GM21576 (cell line): ENCODE measurements around the gene DCUN1D4.

Experiments
- ATAC-seq: cut with Tn5 transposase; IDR thresholded peaks from one replicate; pipeline ENCODE4 v1.9.1; 2021; ENCODE audit warnings: mild to moderate bottlenecking, moderate library complexity; ENCODE audit not compliant: unreplicated experiment

DCUN1D4 gene

GRCh38 chr4:51853027-51853682 lies 10.2 kb downstream of the DCUN1D4 start:
- no peak for ATAC-seq

- ATAC-seq = no peak
Observed at GRCh38 chr4:51855270-51855669, 12.3 kb downstream of the DCUN1D4 start.

DNA sequence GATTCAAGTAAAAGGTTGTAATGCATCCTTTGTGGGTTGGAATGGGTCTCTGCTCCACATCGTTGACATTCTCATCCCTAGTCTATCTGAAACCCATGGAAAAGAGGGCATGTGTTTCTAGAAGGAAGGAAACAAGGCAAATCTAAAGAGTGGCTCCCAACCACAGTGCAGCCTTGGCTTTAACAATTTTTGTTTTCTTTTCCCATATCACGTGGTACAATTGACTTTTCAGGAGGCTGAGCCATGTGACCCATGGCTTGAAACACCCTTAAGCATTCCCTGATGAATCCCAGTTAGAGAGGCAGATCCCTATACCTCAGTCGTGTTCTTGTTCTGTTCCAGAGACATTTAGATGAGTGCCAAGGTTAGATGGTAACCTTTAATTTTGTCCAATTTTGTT lies 12.8 kb downstream of the DCUN1D4 start:
- no peak for ATAC-seq

DNA sequence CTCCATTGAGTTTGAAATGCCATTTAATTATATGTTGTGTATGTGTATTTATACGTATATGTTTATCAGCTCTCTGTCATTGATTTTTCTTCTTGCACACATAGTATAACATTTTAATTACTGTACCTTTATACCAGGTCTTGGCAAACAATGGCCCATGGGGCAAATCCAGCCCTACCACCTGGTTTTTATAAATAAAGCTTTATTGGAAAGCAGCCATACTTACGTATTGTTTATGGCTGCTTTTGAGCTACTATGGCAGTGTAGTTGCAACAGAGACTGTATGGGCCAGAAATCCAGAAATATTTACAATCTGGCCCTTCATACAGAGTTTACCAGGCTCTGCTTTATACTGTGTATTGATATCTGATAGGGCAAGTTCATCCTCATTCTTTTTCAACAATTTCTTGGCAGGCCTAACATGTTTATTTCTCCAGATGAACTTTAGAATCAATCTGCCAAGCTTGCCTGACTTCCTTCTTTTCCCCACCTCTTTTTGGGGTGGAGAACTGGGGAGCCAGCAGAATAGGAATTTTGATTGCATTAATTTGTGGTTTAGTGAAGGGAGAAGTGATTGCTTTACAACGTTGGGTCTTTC lies 15.8 kb downstream of the DCUN1D4 start:
- no peak for ATAC-seq

GRCh38 chr4:51859476-51860031 lies 16.6 kb downstream of the DCUN1D4 start:
- no peak for ATAC-seq

DNA sequence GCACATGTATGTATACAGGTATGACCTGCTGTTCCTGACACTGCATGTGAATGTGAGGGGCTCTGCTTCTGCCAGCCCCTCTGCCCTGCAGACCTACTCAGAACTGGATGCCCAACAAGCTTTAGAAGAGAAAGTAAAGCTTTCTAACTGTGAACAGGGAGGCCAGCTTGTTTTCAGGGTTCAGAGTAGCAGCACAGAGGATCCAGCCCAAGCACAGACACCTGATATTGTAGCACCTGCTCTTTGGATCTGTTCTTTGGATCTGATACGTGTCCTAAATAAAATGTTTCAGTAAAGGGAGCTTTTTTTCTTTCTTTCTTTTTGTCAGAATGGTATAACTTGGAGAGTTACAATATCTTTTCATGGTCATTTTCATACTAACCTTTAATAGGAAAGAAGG lies 19.2 kb downstream of the DCUN1D4 start:
- no peak for ATAC-seq

DNA sequence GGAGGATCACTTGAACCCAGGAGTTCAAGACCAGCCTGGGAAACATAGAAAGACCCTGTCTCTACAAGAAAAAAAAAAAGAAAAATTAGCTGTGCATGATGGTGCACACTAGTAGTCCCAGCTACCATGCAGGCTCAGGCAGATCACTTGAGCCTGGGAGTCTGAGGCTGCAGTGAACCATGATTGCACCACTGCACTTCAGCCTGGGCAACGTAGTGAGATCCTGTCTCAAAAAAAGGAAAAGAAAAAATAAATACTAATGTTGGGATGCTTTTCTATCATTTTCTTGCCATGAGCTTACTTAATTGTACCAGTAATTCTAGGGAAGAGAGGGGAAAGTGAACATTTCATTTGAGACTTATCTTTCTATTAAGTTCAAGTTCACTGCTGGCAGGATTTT lies 19.8 kb downstream of the DCUN1D4 start:
- no peak for ATAC-seq

DNA sequence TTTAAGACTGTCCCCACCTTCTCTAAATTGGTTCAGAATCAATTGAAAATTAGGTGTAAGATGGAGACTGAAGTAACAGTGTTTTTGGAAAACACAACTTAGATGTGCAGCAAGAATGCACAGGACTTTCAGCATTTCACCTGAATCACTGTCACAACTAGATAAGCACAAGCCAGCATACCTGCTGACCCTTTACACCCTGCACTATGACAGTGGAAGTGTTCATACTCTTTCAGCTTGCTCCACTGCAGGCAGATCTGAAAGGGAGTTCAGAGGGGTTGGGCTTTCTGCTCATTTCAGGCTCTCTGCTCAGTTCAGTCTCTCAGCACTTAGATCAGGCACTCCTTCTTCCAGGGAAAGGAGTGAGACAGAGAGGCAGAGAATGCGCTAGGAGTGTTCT lies 22.8 kb downstream of the DCUN1D4 start:
- ATAC-seq = no peak

DNA sequence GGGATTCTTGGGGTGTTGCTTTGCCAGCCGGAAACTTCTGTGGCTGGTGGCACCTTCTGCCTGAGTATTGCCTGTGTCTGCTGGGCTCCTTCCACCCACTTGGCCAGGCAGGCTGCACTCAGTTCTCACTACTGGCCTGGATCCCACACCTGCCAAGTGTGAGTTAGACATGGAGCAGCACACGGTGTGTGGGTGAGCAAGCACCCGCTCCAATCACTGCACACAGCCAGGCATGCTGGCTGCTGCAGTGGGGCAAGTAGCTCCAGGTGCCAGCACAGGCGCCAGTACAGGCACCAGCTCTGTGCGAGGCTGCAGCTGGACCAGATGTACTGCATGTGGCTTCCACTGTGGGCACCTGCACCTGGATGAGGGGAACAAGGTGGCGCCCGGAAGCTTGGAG lies 23.9 kb downstream of the DCUN1D4 start:
- no peak for ATAC-seq

DNA sequence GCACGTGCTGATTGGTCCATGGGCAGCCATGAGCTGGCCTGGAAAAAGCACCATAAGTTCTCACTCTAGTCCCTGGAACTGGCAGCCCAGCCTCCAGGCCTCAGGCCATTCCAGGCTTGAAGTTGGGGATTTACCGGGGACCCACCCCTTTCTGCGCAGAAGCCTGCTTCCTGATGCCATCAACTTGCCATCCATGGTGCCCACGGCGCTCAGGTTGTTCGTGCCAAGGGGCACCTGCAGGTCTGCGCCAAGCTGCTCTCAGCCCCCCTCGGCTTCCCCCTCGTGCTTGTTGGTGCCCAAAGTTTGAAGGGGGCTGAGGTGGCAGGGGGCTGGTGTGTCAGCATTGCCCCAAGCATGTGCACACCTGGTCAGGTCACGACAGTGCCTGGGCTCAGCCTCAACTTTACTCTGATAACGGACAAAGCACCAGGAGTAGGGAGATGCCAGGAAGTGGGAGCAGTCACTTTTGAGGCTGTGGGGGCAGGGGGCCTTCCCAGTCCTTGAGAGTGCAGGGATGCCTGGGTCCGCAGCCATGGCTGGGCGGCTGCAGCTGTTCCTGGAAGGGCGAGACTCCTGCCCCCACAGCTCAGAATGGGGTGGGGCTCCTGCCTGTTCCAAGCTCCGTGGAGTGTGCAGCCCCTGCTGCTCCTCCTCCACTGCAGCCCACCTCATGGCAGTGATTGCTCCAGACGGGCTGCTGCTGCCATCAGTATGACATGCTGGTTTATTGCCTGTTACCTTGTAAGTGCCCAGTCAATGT lies 24.9 kb downstream of the DCUN1D4 start:
- ATAC-seq = no peak

- ATAC-seq = no peak
Observed at GRCh38 chr4:51868449-51868847, 25.5 kb downstream of the DCUN1D4 start.

DNA sequence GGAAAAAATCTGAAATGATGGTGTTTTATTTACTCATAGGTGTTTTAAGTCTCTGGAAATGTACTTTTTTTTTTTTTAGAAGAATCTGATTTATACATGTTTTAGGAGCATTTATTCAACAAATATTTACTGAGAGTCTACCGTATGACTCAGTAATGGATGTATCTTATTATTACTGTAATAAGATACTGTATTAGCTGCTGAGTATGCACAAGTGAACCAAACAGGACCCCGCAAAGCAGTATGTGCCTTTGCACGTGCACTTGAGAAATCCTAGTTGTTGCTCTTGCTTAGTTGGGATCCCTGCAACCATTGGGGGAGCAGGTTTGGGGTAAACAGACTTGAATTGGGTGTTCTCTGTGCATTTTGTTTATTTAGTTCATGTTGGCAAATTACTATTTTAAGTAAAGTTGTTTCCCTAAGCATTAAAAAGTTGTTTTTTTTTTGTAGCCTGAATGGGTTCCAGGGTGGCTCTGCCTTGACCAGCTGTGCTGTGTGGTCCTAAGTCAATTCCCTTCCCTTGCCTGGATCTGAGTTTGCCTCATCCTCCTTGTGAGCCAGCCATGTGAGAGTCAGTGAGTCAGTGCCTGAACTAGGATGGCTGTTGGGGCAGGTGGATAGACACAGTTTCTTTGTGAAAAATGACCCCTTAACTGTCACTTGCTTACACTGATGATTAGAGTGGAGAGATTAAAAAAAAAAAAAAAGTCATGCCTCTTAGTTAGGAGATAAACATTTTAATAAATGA lies 27.7 kb downstream of the DCUN1D4 start:
- no peak for ATAC-seq

GRCh38 chr4:51872283-51872997 lies 29.5 kb downstream of the DCUN1D4 start:
- no peak for ATAC-seq

- ATAC-seq = no peak
Observed at GRCh38 chr4:51874551-51874950, 31.6 kb downstream of the DCUN1D4 start.

GRCh38 chr4:51878431-51878830 lies 35.5 kb downstream of the DCUN1D4 start:
- ATAC-seq = no peak

GRCh38 chr4:51880016-51880915 lies 37.3 kb downstream of the DCUN1D4 start:
- no peak for ATAC-seq

DNA sequence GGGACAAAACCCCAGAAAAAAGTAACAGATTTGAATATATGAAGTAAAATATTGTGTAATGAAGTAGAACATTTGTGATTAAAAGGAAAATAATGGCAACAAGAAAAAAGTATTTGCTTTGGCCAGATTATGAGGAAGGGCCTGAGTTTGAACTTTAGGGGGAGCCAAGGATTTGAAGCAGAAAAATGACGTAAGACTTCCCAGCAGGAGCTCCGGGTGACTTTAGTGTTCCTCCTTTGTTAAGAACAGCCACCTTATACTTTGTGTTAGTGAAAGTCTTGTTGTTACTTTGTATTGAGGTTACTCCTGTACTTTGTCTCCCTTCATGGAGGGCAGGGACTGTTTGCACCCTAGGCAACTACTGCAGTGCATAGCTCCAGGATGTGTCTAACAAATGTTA lies 41.1 kb downstream of the DCUN1D4 start:
- no peak for ATAC-seq

DNA sequence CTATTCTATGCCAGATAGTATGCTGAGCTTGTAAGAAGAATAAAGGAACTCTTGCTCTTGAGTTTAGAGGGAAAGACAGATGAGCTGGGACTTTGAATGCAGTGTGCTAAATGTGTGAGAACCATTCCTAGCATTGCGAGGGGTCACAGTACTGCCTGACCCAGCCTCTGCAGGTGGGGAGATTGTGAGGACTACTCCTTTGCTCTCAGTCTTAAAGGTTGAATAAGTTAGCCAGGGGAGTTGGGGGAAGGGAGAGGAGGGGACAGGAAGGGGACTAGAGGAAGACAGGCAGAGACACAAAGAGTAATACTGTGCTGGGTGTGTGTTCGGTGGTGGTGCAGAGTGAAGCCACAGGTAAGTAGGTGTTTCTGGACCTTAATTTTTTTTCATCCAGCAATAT lies 41.7 kb downstream of the DCUN1D4 start:
- ATAC-seq = no peak

GRCh38 chr4:51885363-51885762 lies 42.4 kb downstream of the DCUN1D4 start:
- ATAC-seq = peak; percentile 79

- no peak for ATAC-seq
Observed at GRCh38 chr4:51890760-51891159, 47.8 kb downstream of the DCUN1D4 start.
